HepG2 (cell line): ENCODE measurements around the gene S1PR2. TPM values are rescaled to one million over a fixed set of nuclear protein-coding genes. Genes with fewer than 3 reads are reported as not detected.
A peak's percentile ranks its signal among the peaks of the same experiment; 100 is the strongest.

ENCODE experiments used
- ADNP ChIP-seq: sonication (generic); formaldehyde crosslinking; IDR thresholded peaks from 2 replicates; pipeline ENCODE4 v1.4.0; 2020; ENCODE audit warnings: missing genetic modification reagents
- ATF7 ChIP-seq, 2 experiments: fragments of 450-650 bp in 1 of 2; sonication (generic) in 1 of 2; formaldehyde crosslinking in 1 of 2; IDR thresholded peaks; 2 replicates each; pipeline versions ENCODE4 v1.4.0 to v1.6.1; 2016 to 2020; ENCODE audit warnings: antibody characterized with exemption in 1 of 2, mild to moderate bottlenecking in 1 of 2, missing genetic modification reagents in 1 of 2
- HNRNPH1 ChIP-seq: fragments of 200-400 bp; formaldehyde crosslinking; optimal IDR thresholded peaks from 2 replicates; pipeline ENCODE3; 2017; ENCODE audit warnings: mild to moderate bottlenecking, low read depth, low read length
- NKX3-1 ChIP-seq: sonication (generic); formaldehyde crosslinking; IDR thresholded peaks from 2 replicates; pipeline ENCODE4 v1.5.0; 2020; ENCODE audit warnings: missing genetic modification reagents
- PCBP1 ChIP-seq: fragments of 200-400 bp; formaldehyde crosslinking; IDR thresholded peaks from 2 replicates; pipeline ENCODE4 v1.6.1; 2017; ENCODE audit warnings: mild to moderate bottlenecking, low read depth, low read length, borderline replicate concordance
- RBM22 ChIP-seq: fragments of 200-400 bp; formaldehyde crosslinking; optimal IDR thresholded peaks from 2 replicates; pipeline ENCODE3; 2017; ENCODE audit warnings: mild to moderate bottlenecking, low read length, moderate library complexity
- RFX1 ChIP-seq: fragments of 450-650 bp; IDR thresholded peaks from 2 replicates; pipeline ENCODE4 v1.6.1; 2017
- SAFB2 ChIP-seq: sonication (generic); formaldehyde crosslinking; IDR thresholded peaks from 2 replicates; pipeline ENCODE4 v1.5.1; 2020; ENCODE audit warnings: missing genetic modification reagents, low read depth, mild to moderate bottlenecking, borderline replicate concordance
- SNAPC4 ChIP-seq: sonication (generic); formaldehyde crosslinking; IDR thresholded peaks from 2 replicates; pipeline ENCODE4 v1.4.0; 2020; ENCODE audit warnings: mild to moderate bottlenecking, missing genetic modification reagents
- SRSF4 ChIP-seq: fragments of 200-400 bp; formaldehyde crosslinking; IDR thresholded peaks from one replicate; pipeline ENCODE4 v1.6.1; 2018; ENCODE audit warnings: mild to moderate bottlenecking, low read depth, low read length, moderate library complexity; ENCODE audit not compliant: poor library complexity, severe bottlenecking
- THRA ChIP-seq: sonication (generic); formaldehyde crosslinking; IDR thresholded peaks from 2 replicates; pipeline ENCODE4 v1.4.0; 2020; ENCODE audit warnings: missing genetic modification reagents, borderline replicate concordance
- ZBTB10 ChIP-seq: sonication (generic); formaldehyde crosslinking; IDR thresholded peaks from 2 replicates; pipeline ENCODE4 v1.4.0; 2020; ENCODE audit warnings: missing genetic modification reagents, borderline replicate concordance
- ZIK1 ChIP-seq: sonication (generic); formaldehyde crosslinking; IDR thresholded peaks from 2 replicates; pipeline ENCODE4 v1.5.0; 2020; ENCODE audit warnings: mild to moderate bottlenecking, low read depth, missing genetic modification reagents, borderline replicate concordance
- ZNF30 ChIP-seq: sonication (generic); formaldehyde crosslinking; IDR thresholded peaks from 2 replicates; pipeline ENCODE4 v1.5.0; 2020; ENCODE audit warnings: mild to moderate bottlenecking, missing genetic modification reagents
- ZNF317 ChIP-seq: sonication (generic); formaldehyde crosslinking; IDR thresholded peaks from 2 replicates; pipeline ENCODE4 v1.5.0; 2020; ENCODE audit warnings: mild to moderate bottlenecking, missing genetic modification reagents
- ZNF382 ChIP-seq: sonication (generic); formaldehyde crosslinking; IDR thresholded peaks from 2 replicates; pipeline ENCODE4 v1.5.0; 2020; ENCODE audit warnings: missing genetic modification reagents, mild to moderate bottlenecking, borderline replicate concordance
- polyA plus RNA-seq, 8 experiments: library from polyadenylated mRNA; depleted of rRNA in 3 of 8; stranded (reverse) in 7 of 8; unstranded in 1 of 8; fragments of >200 nt; fragmentation: Illumina TruSeq in 4 of 8; extraction: Trizol in 4 of 8; gene quantifications; 2 replicates each; pipeline versions ENCODE4 v1.2.1 to v1.2.3, GENCODE V29; 2011 to 2016; ENCODE audit warnings: low read depth in 4 of 8, missing spikeins in 1 of 8, mixed read lengths in 1 of 8; ENCODE audit not compliant: insufficient read depth in 1 of 8
- total RNA-seq, 5 experiments: library from RNA; depleted of rRNA; stranded (reverse); fragments of >200 nt; fragmentation: Illumina TruSeq; extraction: Trizol; gene quantifications; 2 replicates each; pipeline ENCODE4 v1.2.3, GENCODE V29; 2016; ENCODE audit warnings: low read depth in 1 of 5
- TF ChIP-seq, protein P1 (sequence below): sonication (generic); formaldehyde crosslinking; IDR thresholded peaks from 2 replicates; pipeline ENCODE4 v1.5.1; 2020; ENCODE audit warnings: missing genetic modification reagents, mild to moderate bottlenecking, borderline replicate concordance

The S1PR2 gene
- total and polyA plus RNA-seq, 2 of the 13 experiments (the other 11 are each of a cell fraction or from before 2014, with no cell fraction given), result 0.91 to 1.3 TPM

GRCh38 chr19:10270616-10271394 is 39.7 kb upstream of the S1PR2 start, which contains the start of gene ICAM1 (continued):
- TF ChIP-seq SNAPC4, result peak; percentile 85
- no peak for TF ChIP-seq ZNF30
- TF ChIP-seq ZIK1 (CRISPR knock-in tag), result peak; percentile 65; the same call in 1 of the 2 replicates
- peak; percentile 65; the same call in 1 of the 2 replicates for TF ChIP-seq ZBTB10
- no peak for TF ChIP-seq HNRNPH1
- TF ChIP-seq, protein P1, sequence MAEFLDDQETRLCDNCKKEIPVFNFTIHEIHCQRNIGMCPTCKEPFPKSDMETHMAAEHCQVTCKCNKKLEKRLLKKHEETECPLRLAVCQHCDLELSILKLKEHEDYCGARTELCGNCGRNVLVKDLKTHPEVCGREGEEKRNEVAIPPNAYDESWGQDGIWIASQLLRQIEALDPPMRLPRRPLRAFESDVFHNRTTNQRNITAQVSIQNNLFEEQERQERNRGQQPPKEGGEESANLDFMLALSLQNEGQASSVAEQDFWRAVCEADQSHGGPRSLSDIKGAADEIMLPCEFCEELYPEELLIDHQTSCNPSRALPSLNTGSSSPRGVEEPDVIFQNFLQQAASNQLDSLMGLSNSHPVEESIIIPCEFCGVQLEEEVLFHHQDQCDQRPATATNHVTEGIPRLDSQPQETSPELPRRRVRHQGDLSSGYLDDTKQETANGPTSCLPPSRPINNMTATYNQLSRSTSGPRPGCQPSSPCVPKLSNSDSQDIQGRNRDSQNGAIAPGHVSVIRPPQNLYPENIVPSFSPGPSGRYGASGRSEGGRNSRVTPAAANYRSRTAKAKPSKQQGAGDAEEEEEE (CRISPR knock-in tag), result no peak
- TF ChIP-seq NKX3-1 (CRISPR knock-in tag), result 0 out of 2 replicates have a peak, but pooled peaks have one; percentile 55
- no peak for TF ChIP-seq SRSF4
- peak; percentile 80; the same call in 1 of the 2 replicates for TF ChIP-seq ADNP (CRISPR knock-in tag)
- peak; percentile 83 for TF ChIP-seq SAFB2 (CRISPR knock-in tag)
- no peak for TF ChIP-seq RBM22
- TF ChIP-seq ATF7 (IDR thresholded peaks at IDR 0.05), result no peak
- no peak for TF ChIP-seq ATF7 (CRISPR knock-in tag; IDR thresholded peaks at IDR 0.05)
- no peak for TF ChIP-seq ZNF382 (CRISPR knock-in tag)
- TF ChIP-seq THRA (CRISPR knock-in tag), result peak; percentile 65; the same call in 1 of the 2 replicates
- no peak for TF ChIP-seq RFX1
- 0 out of 2 replicates have a peak, but pooled peaks have one; percentile 49 for TF ChIP-seq ZNF317
- TF ChIP-seq PCBP1, result 0 out of 2 replicates have a peak, but pooled peaks have one; percentile 26
